Renal cortex interstitium (tissue), 3 donors: ENCODE data around the gene SRP68. TPM values are rescaled to one million over a fixed set of nuclear protein-coding genes. Genes with fewer than 3 reads are reported as not detected.

Experiments
- polyA plus RNA-seq, 3 donors: library from polyadenylated mRNA; unstranded; fragments of 120-200 nt; gene quantifications; one replicate each; pipeline ENCODE4 v1.2.1, GENCODE V29; 2013; ENCODE audit not compliant: insufficient read length in 3 of 3

Gene SRP68
- polyA plus RNA-seq, 3 donors, result 101 to 122 (median 118) TPM

Other genes with a start within 250 kb of the SRP68 start
- 1 to 10 TPM; 4.5 to 6.9 (median 5.5) TPM for gene UNC13D, start 228.1 kb downstream of the SRP68 start, polyA plus RNA-seq
- gene WBP2, start 217.2 kb downstream of the SRP68 start, polyA plus RNA-seq, result 100 to 1,000 TPM in 1 of 3 donors, 10 to 100 TPM in 2; 73.9 to 104 (median 86.0) TPM
- 1 to 10 TPM; 5.1 to 9.3 (median 9.3) TPM for gene TRIM47, start 193.9 kb downstream of the SRP68 start, polyA plus RNA-seq
- 10 to 100 TPM; 11.2 to 18.4 (median 15.5) TPM for gene TRIM65, start 175.6 kb downstream of the SRP68 start, polyA plus RNA-seq
- gene MRPL38, start 167.6 kb downstream of the SRP68 start, polyA plus RNA-seq, result 10 to 100 TPM; 68.1 to 97.2 (median 95.4) TPM
- 10 to 100 TPM in 2 of 3 donors, 1 to 10 TPM in 1; 7.5 to 14.4 (median 12.4) TPM for gene FBF1, start 131.5 kb downstream of the SRP68 start, polyA plus RNA-seq
- gene ACOX1, start 93.4 kb downstream of the SRP68 start, polyA plus RNA-seq, result 10 to 100 TPM; 31.0 to 37.8 (median 32.4) TPM
- gene TEN1, start 93.3 kb downstream of the SRP68 start, polyA plus RNA-seq, result 10 to 100 TPM; 19.5 to 26.9 (median 23.3) TPM
- gene CDK3, start 71.7 kb downstream of the SRP68 start, polyA plus RNA-seq, result 10 to 100 TPM; 12.7 to 26.6 (median 15.7) TPM
- 10 to 100 TPM; 13.5 to 25.8 (median 19.3) TPM for gene EVPL, start 45.2 kb downstream of the SRP68 start, polyA plus RNA-seq
- gene GALR2, start 2.3 kb upstream of the SRP68 start, polyA plus RNA-seq, result 1 to 10 TPM in 1 of 3 donors, under 1 TPM in 2; 0.28 to 1.8 (median 0.29) TPM
- gene ZACN, start 6.7 kb upstream of the SRP68 start, polyA plus RNA-seq, result 10 to 100 TPM in 2 of 3 donors, 1 to 10 TPM in 1; 8.5 to 24.6 (median 15.8) TPM
- 100 to 1,000 TPM; 150 to 184 (median 159) TPM for gene EXOC7, start 31.3 kb upstream of the SRP68 start, polyA plus RNA-seq
- gene FOXJ1, start 68.7 kb upstream of the SRP68 start, polyA plus RNA-seq, result 10 to 100 TPM; 16.7 to 26.9 (median 23.6) TPM
- 10 to 100 TPM; 27.2 to 31.8 (median 31.6) TPM for gene RNF157, start 168.0 kb upstream of the SRP68 start, polyA plus RNA-seq
- 10 to 100 TPM; 24.9 to 51.5 (median 41.0) TPM for gene UBALD2, start 192.8 kb upstream of the SRP68 start, polyA plus RNA-seq
- gene QRICH2, start 235.8 kb upstream of the SRP68 start, polyA plus RNA-seq, result 1 to 10 TPM; 6.2 to 9.5 (median 7.4) TPM